HG02763 (cell line): ENCODE results near the gene GDPD4.

Experiments used
- ATAC-seq: cut with Tn5 transposase; IDR thresholded peaks from one replicate; pipeline ENCODE4 v1.9.1; 2021; ENCODE audit warnings: mild to moderate bottlenecking, moderate library complexity; ENCODE audit not compliant: unreplicated experiment

Gene GDPD4

GRCh38 chr11:77176996-77177395 lies 124.5 kb downstream of the GDPD4 start:
- ATAC-seq = no peak

- no peak for ATAC-seq
Observed at GRCh38 chr11:77175869-77176539, 125.5 kb downstream of the GDPD4 start.

- no peak for ATAC-seq
Observed at GRCh38 chr11:77175021-77175842, 126.3 kb downstream of the GDPD4 start.

GRCh38 chr11:77174559-77174958 lies 126.9 kb downstream of the GDPD4 start:
- no peak for ATAC-seq

GRCh38 chr11:77173494-77173893 lies 128.0 kb downstream of the GDPD4 start:
- no peak for ATAC-seq

- no peak for ATAC-seq
Observed at GRCh38 chr11:77172666-77172982, 128.9 kb downstream of the GDPD4 start.

- ATAC-seq = no peak
Observed at GRCh38 chr11:77171885-77172665, 129.4 kb downstream of the GDPD4 start.

GRCh38 chr11:77171254-77171653 lies 130.2 kb downstream of the GDPD4 start:
- no peak for ATAC-seq

- no peak for ATAC-seq
Observed at GRCh38 chr11:77170107-77170506, 131.4 kb downstream of the GDPD4 start.

GRCh38 chr11:77167791-77168190 lies 133.7 kb downstream of the GDPD4 start:
- ATAC-seq = no peak

- no peak for ATAC-seq
Observed at GRCh38 chr11:77167111-77167626, 134.3 kb downstream of the GDPD4 start.
